HG03095 (cell line): ENCODE results near the gene UPF1.
"Not testable (repeated sequence)": the region's sequence is repeated elsewhere in the genome, so short reads cannot be mapped to it uniquely, and the experiment has no call there.

Experiments
- ATAC-seq: cut with Tn5 transposase; IDR thresholded peaks from one replicate; pipeline ENCODE4 v1.9.1; 2021; ENCODE audit warnings: moderate library complexity; ENCODE audit not compliant: unreplicated experiment

The UPF1 gene

GRCh38 chr19:18895038-18895823, 63.5 kb downstream of the UPF1 start:
- no peak for ATAC-seq

- ATAC-seq, result no peak
Measured at GRCh38 chr19:18895824-18896341, 64.1 kb downstream of the UPF1 start, which contains the start of gene CERS1. TSS of gene CERS1 (minus strand) at chr19:18896158. CDS start at chr19:18896072, 86 bp downstream.

GRCh38 chr19:18896421-18896841, 64.7 kb downstream of the UPF1 start:
- no peak for ATAC-seq

- ATAC-seq, result no peak
Measured at GRCh38 chr19:18897094-18898029, 65.6 kb downstream of the UPF1 start.

GRCh38 chr19:18898081-18898606, 66.4 kb downstream of the UPF1 start:
- ATAC-seq, result no peak

GRCh38 chr19:18898607-18899408, 67.0 kb downstream of the UPF1 start:
- ATAC-seq, result no peak

DNA sequence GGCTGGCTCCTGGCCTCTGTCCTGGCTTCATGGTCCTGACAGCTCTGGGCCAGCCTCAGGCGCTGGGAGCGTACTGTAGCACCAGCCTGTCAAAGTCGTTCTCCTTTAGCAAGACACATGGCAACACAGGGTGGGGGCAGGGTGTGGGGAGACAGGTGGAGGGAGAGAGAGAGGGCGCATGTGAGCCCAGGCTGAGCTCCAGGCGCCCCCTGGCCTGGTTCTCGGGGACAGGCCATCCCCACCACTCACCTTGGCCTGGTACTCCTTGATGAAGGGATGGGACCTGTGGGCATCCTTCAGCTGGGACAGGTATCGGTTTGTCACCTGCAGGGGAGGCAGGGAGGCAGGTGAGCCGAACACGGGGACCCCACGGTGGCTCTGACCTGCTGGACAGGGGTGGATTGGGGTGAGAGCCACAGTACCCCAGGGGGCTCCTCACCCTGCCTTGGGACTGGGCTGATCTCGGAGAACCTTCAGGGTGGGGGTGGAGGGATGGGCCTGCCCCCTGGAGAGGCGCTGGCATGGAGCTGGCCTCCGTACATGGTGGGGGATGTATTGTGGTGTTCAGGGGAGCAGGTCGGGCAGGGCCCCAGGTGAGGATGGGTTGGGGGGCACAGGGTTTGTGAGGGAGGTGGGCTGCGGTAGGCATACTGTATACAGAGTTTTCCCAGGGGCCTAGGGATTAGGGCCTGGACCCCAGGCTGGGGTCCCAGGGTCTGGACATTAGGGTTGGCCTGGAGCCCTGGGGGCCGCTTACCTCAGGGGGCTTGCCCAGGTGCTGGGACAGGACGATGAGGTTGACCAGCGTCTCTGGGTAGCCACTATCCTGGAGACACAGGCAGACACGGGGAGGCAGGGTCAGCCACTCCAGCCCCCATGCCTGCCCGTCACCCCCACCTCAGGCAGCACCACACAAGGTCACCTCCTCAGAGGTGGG, 68.1 kb downstream of the UPF1 start:
- no peak for ATAC-seq

GRCh38 chr19:18900700-18901481, 69.1 kb downstream of the UPF1 start:
- ATAC-seq, result no peak

DNA sequence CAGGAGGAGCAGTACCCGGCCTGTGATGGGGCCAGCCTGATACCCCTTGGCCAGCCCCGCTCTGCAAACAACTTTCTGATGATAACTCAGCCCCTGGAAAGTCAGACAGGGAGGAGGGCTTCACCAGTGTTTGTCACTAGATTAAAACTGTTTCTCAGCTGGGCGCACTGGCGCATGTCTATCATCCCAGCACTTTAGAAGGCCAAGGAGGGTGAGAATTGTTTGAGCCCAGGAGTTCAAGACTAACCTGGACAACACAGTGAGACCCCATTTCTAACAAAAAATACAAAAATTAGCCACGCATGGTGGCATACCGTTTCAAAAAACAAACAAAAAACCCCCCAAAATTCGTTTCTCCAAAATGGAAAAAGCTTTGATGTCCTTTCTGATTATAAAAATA, 69.7 kb downstream of the UPF1 start:
- no peak for ATAC-seq

- not testable (repeated sequence) for ATAC-seq
Measured at GRCh38 chr19:18902519-18902918, 70.8 kb downstream of the UPF1 start.

DNA sequence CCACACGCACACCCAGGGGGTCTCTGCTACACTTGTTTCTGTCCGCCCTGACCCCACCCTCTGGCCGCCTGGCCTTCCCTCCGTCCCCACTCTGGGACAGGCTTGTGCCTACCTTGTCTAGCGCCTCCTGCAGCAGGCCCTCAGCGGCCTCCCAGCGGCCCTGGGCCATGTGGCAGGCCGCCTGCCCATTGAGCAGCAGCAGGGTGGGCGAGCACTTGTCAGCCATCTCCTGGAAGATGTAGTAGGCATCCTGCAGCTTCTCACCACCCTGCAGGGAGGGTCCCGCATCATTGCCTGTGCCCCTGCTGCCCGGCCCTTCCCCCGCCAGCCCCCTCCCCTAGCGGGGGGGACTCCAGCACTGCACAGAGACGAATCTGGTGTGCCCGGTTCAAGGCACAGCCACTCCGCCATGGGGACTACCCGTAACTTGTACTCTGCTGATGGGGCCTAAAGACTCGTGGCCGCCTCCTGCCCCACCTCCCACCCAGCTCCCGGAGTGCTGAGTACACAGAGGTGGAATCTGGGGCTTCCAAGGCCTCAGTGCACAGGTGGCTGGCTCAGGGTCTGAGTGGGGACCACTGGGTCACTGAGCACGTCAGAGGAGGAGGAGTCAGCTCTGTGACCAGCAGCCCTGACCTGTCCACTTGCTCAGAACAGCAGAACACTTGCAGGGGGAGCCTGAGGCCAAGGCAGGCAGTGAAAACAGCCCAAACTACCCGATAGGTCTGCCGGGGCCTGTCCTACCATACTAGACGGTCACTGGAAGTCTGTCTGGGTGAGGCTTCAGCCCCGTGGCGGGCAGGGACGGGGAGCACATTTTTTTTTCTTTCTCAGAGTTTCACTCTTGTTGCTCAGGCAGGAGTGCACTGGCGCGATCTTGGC, 71.6 kb downstream of the UPF1 start:
- no peak for ATAC-seq

- no peak for ATAC-seq
Measured at GRCh38 chr19:18904334-18905057, 72.7 kb downstream of the UPF1 start.

GRCh38 chr19:18905058-18905456, 73.3 kb downstream of the UPF1 start:
- ATAC-seq, result no peak

- no peak for ATAC-seq
Measured at GRCh38 chr19:18905513-18906236, 73.9 kb downstream of the UPF1 start.

GRCh38 chr19:18906605-18907519, 75.1 kb downstream of the UPF1 start:
- no peak for ATAC-seq
